AG10803 (cell line): ENCODE measurements around the gene HSPH1.

Experiments
- DNase-seq: peaks from one replicate; pipeline ENCODE4 v3.0.0; 2010; ENCODE audit warnings: low read depth
- H3K4me3 ChIP-seq: 2 replicates; pipeline ENCODE4 v1.5.1; 2011; ENCODE audit warnings: mild to moderate bottlenecking, low read length, control low read depth
- CTCF ChIP-seq: conservative IDR thresholded peaks from 2 replicates; pipeline ENCODE4 v1.5.1; 2011; ENCODE audit warnings: mild to moderate bottlenecking, low read length, control low read depth, inconsistent platforms

Gene HSPH1

DNA sequence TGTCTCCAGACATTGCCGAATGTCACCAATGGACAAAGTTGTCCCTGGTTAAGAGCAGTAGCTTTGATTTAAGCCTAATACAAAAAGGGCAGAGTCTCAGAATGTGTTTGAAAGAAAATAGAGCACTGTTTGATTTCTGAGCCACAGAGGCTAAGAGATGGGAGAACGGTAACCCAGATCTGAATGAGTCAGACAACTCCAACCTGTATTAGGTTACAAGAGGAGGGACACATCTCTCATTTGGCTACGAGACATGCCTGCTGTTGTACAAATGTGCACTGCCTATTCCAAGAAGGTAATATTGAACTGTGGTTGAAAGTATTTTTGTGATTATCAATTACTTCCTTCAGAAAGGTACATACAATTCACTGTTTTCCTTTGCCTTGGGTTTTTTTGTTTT, 4.9 kb upstream of the HSPH1 start:
- H3K4me3 ChIP-seq = no peak overlapping the region
- no peak for DNase-seq
- no peak for TF ChIP-seq CTCF

GRCh38 chr13:31162151-31163008, 676 bp upstream of the HSPH1 start:
- TF ChIP-seq CTCF = no peak
- peak overlapping the region; percentile 84 for H3K4me3 ChIP-seq

GRCh38 chr13:31160857-31161556, 697 bp downstream of the HSPH1 start:
- H3K4me3 ChIP-seq = peak overlapping the region; percentile 84
- 0 out of 2 replicates have a peak, but pooled peaks have one; percentile 1 for TF ChIP-seq CTCF
- peak; percentile 71 for DNase-seq

More at GRCh38 chr13:31162151-31163008, 676 bp upstream of the HSPH1 start:
- peak; percentile 98 for DNase-seq

- DNase-seq = no peak
- TF ChIP-seq CTCF = no peak
- H3K4me3 ChIP-seq = no peak overlapping the region
Observed at GRCh38 chr13:31159306-31159705, 2.4 kb downstream of the HSPH1 start.

DNA sequence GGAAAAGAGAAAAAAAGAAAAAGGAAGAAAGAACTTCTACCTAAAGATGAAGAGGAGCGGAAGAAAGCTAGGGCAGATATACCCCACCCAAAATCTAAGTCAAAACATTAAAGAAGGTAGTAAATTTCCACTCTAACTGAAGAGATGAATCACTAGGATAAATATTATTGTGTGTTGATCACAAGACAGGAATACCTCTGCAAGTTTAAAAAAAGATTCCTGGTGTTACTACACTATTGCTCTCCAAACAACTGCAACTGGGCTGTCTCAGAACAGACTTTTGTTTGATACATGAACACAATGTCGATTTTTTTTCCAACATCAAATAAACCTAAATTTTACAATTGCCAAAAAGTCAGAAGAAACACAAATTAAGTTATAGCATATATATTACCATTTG, 6.8 kb downstream of the HSPH1 start:
- H3K4me3 ChIP-seq = no peak overlapping the region
- DNase-seq = no peak
- TF ChIP-seq CTCF = no peak

DNA sequence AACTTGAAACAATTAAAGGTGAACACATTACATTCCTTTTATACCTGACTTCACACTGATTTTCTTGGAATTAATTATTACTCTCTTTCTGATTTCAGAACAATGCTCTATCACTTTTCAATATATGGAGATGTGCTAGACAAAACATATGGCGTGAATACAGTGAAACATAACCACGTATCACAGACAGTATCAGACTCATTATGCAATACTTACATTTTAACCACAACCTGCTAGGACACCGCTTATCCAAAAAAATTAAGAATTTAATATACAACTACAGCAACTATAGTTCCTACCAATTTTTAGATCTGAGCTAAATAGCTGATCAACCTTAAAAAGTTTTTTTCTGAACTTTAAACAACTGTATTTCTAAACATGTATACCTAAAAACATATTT, 9.9 kb downstream of the HSPH1 start:
- H3K4me3 ChIP-seq = no peak overlapping the region

More for the DNA sequence above, 9.9 kb downstream of the HSPH1 start:
- TF ChIP-seq CTCF = no peak
- DNase-seq = no peak
